H1 (cell line): ENCODE data around the gene CD81.
"Not testable (repeated sequence)": the region's sequence is repeated elsewhere in the genome, so short reads cannot be mapped to it uniquely, and the experiment has no call there.

ENCODE experiments used
- CTCF ChIP-seq, 3 experiments: IDR thresholded peaks; 1 replicate in 2 of 3; 2 replicates in 1 of 3; pipeline versions ENCODE4 v1.5.1 to v1.6.1; 2011; ENCODE audit warnings: low read length in 3 of 3, mild to moderate bottlenecking in 3 of 3, inconsistent platforms in 2 of 3, low read depth in 1 of 3, moderate library complexity in 1 of 3; ENCODE audit not compliant: insufficient read depth in 1 of 3; ENCODE audit errors: control extremely low read depth in 1 of 3
- EZH2 ChIP-seq: fragments of 200-600 bp; sonication (generic); IDR thresholded peaks from 2 replicates; pipeline ENCODE4 v1.7.1; 2012; ENCODE audit warnings: low read depth, mild to moderate bottlenecking, moderate library complexity, low read length, inconsistent platforms; ENCODE audit not compliant: severe bottlenecking
- NRF1 ChIP-seq: IDR thresholded peaks from 2 replicates; pipeline ENCODE4 v1.6.1; 2011; ENCODE audit warnings: mild to moderate bottlenecking, low read depth, low read length, improper control_type of control experiment
- POLR2A ChIP-seq, 2 experiments: IDR thresholded peaks; 1 replicate in 1 of 2; 2 replicates in 1 of 2; pipeline ENCODE4 v1.6.1; 2011; ENCODE audit warnings: low read depth in 2 of 2, low read length in 2 of 2, mild to moderate bottlenecking in 2 of 2; ENCODE audit errors: control extremely low read depth in 1 of 2
- RFX5 ChIP-seq: IDR thresholded peaks from 2 replicates; pipeline ENCODE4 v1.6.1; 2011; ENCODE audit warnings: low read depth, low read length, improper control_type of control experiment, borderline replicate concordance

DNA sequence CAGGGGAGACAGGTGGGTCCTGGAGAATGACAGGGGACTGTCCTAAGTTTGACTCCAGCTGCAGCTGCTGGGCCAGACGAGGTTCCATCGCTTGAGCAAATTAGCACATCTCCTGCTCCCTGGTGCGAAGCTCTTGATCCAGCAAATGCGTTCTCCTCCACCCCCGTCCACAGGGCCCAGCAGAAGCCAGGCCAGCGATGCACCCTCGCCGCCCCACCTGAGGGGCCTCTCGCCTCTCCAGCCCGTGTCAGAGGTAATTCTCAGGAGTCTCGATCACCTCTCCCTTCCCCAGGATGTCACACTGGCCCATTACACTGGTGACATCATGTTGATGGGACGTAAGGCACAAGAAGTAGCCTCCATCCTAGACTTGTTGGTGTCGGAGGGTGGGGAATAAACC lies 19.5 kb upstream of the CD81 start:
- not testable (repeated sequence) for TF ChIP-seq EZH2; POLR2A (IDR thresholded peaks at IDR 0.05; ENCODE audit: control extremely low read depth in 1 of 2, low read depth in 2 of 2, low read length in 2 of 2); RFX5; CTCF (IDR thresholded peaks at IDR 0.05; ENCODE audit: control extremely low read depth in 1 of 3, insufficient read depth in 1 of 3, low read depth in 1 of 3, low read length in 3 of 3); NRF1
